SK-N-SH treated with all-trans-retinoic acid at 6 μM for 48 hours (cell line): ENCODE measurements around the gene RGS7BP.
A peak's percentile ranks its signal among the peaks of the same experiment; 100 is the strongest.

Source experiments
- ATAC-seq: fragments of 200-7000 bp; cut with Tn5 transposase; 3 replicates; pipeline ENCODE4 v1.9.1; 2020; ENCODE audit warnings: mild to moderate bottlenecking, moderate library complexity
- ARNTL ChIP-seq: fragments of 450-650 bp; formaldehyde crosslinking; IDR thresholded peaks from 2 replicates; pipeline ENCODE4 v1.5.0; 2020; ENCODE audit warnings: low read depth, mild to moderate bottlenecking, moderate library complexity, borderline replicate concordance
- BACH2 ChIP-seq: fragments of 250-450 bp; sonication (Bioruptor Pico); IDR thresholded peaks from 2 replicates; pipeline ENCODE4 v1.9.0; 2021; ENCODE audit warnings: mild to moderate bottlenecking, borderline replicate concordance
- CREB5 ChIP-seq: fragments of 250-450 bp; sonication (Bioruptor Pico); IDR thresholded peaks from 2 replicates; pipeline ENCODE4 v1.5.1; 2020; ENCODE audit warnings: low read depth, mild to moderate bottlenecking, moderate library complexity
- CSRNP3 ChIP-seq: fragments of 250-450 bp; sonication (Bioruptor Pico); IDR thresholded peaks from 2 replicates; pipeline ENCODE4 v1.5.1; 2021; ENCODE audit warnings: mild to moderate bottlenecking, moderate library complexity
- ESRRG ChIP-seq: fragments of 250-450 bp; sonication (Bioruptor Pico); IDR thresholded peaks from 2 replicates; pipeline ENCODE4 v1.6.1; 2021; ENCODE audit warnings: mild to moderate bottlenecking
- GLIS3 ChIP-seq: fragments of 250-450 bp; sonication (Bioruptor Pico); IDR thresholded peaks from 2 replicates; pipeline ENCODE4 v1.5.0; 2020; ENCODE audit warnings: mild to moderate bottlenecking, moderate library complexity
- PATZ1 ChIP-seq: fragments of 250-450 bp; sonication (Bioruptor Pico); IDR thresholded peaks from 2 replicates; pipeline ENCODE4 v1.8.0; 2020; ENCODE audit warnings: mild to moderate bottlenecking, moderate library complexity, borderline replicate concordance
- POU6F1 ChIP-seq: fragments of 250-450 bp; sonication (Bioruptor Pico); IDR thresholded peaks from 2 replicates; pipeline ENCODE4 v1.8.0; 2021; ENCODE audit warnings: low read depth, mild to moderate bottlenecking, moderate library complexity, borderline replicate concordance
- PPARA ChIP-seq: fragments of 250-450 bp; sonication (Bioruptor Pico); IDR thresholded peaks from 2 replicates; pipeline ENCODE4 v1.5.0; 2020; ENCODE audit warnings: mild to moderate bottlenecking, borderline replicate concordance
- RARB ChIP-seq: fragments of 250-450 bp; sonication (Bioruptor Pico); IDR thresholded peaks from 2 replicates; pipeline ENCODE4 v1.8.0; 2021; ENCODE audit warnings: mild to moderate bottlenecking, moderate library complexity
- SNAI2 ChIP-seq: fragments of 250-450 bp; sonication (Bioruptor Pico); IDR thresholded peaks from 2 replicates; pipeline ENCODE4 v1.5.0; 2020; ENCODE audit warnings: mild to moderate bottlenecking, moderate library complexity
- TCF4 ChIP-seq: fragments of 250-450 bp; sonication (Bioruptor Pico); IDR thresholded peaks from 2 replicates; pipeline ENCODE4 v1.8.0; 2021; ENCODE audit warnings: mild to moderate bottlenecking, moderate library complexity, borderline replicate concordance
- TOX ChIP-seq: fragments of 250-450 bp; sonication (Bioruptor Pico); IDR thresholded peaks from 2 replicates; pipeline ENCODE4 v1.8.0; 2021; ENCODE audit warnings: mild to moderate bottlenecking, moderate library complexity, borderline replicate concordance
- TSHZ2 ChIP-seq: fragments of 250-450 bp; sonication (Bioruptor Pico); IDR thresholded peaks from 2 replicates; pipeline ENCODE4 v1.5.0; 2020; ENCODE audit warnings: mild to moderate bottlenecking, moderate library complexity
- ZC3H10 ChIP-seq: fragments of 250-450 bp; sonication (Bioruptor Pico); IDR thresholded peaks from 2 replicates; pipeline ENCODE4 v1.5.1; 2021; ENCODE audit warnings: mild to moderate bottlenecking, moderate library complexity
- ZFP3 ChIP-seq: fragments of 250-450 bp; sonication (Bioruptor Pico); IDR thresholded peaks from 2 replicates; pipeline ENCODE4 v1.5.0; 2020; ENCODE audit warnings: mild to moderate bottlenecking, moderate library complexity
- ZFP30 ChIP-seq: fragments of 450-650 bp; formaldehyde crosslinking; IDR thresholded peaks from 2 replicates; pipeline ENCODE4 v1.5.0; 2022; ENCODE audit warnings: mild to moderate bottlenecking, moderate library complexity
- ZNF565 ChIP-seq: fragments of 450-650 bp; formaldehyde crosslinking; conservative IDR thresholded peaks from 2 replicates; pipeline ENCODE4 v1.5.0; 2020; ENCODE audit warnings: low read depth, mild to moderate bottlenecking, moderate library complexity
- ZNF70 ChIP-seq: fragments of 450-650 bp; formaldehyde crosslinking; IDR thresholded peaks from 2 replicates; pipeline ENCODE4 v1.5.0; 2020; ENCODE audit warnings: mild to moderate bottlenecking, moderate library complexity
- ZNF8 ChIP-seq: fragments of 450-650 bp; formaldehyde crosslinking; IDR thresholded peaks from 2 replicates; pipeline ENCODE4 v1.5.0; 2020; ENCODE audit warnings: mild to moderate bottlenecking, moderate library complexity

The RGS7BP gene

GRCh38 chr5:64594601-64595000 is 88.8 kb downstream of the RGS7BP start:
- TF ChIP-seq ESRRG (CRISPR knock-in tag) (no peak), CSRNP3 (CRISPR knock-in tag) (no peak), ZNF70 (no peak), ZFP3 (CRISPR knock-in tag) (no peak), BACH2 (CRISPR knock-in tag) (no peak), POU6F1 (no peak), ZC3H10 (CRISPR knock-in tag) (no peak), TSHZ2 (CRISPR knock-in tag) (no peak), PATZ1 (CRISPR knock-in tag) (no peak), CREB5 (CRISPR knock-in tag) (no peak)
- no peak for ATAC-seq

- 0 out of 3 replicates have a peak, but pooled peaks have one; percentile 38 for ATAC-seq
- TF ChIP-seq BACH2 (CRISPR knock-in tag) (no peak), CREB5 (CRISPR knock-in tag) (no peak), CSRNP3 (CRISPR knock-in tag) (no peak), ZNF8 (CRISPR knock-in tag) (no peak), ZC3H10 (CRISPR knock-in tag) (no peak), SNAI2 (no peak), ZNF565 (CRISPR knock-in tag) (no peak), GLIS3 (CRISPR knock-in tag) (no peak), TCF4 (no peak), TOX (no peak), POU6F1 (no peak), ESRRG (CRISPR knock-in tag) (no peak), TSHZ2 (CRISPR knock-in tag) (no peak), ZNF70 (no peak), ZFP3 (CRISPR knock-in tag) (no peak), ARNTL (CRISPR knock-in tag) (no peak), RARB (CRISPR knock-in tag) (no peak), PPARA (CRISPR knock-in tag) (no peak), ZFP30 (CRISPR knock-in tag) (no peak)
These were observed 89.4 kb downstream of the RGS7BP start for GRCh38 chr5:64595031-64595855.
